A549 treated with DMSO at 1 μM for 4 hours (cell line): Measurements from ENCODE around the gene FEM1A. TPM values are rescaled to one million over a fixed set of nuclear protein-coding genes. Genes with fewer than 3 reads are reported as not detected.

Source experiments
- total RNA-seq: library from RNA; stranded (reverse); fragments of 200-300 nt; extraction: Qiagen RNA extraction; gene quantifications from 5 replicates; pipeline ENCODE4 v1.2.3, GENCODE V29; 2022; ENCODE audit warnings: low read depth

The FEM1A gene, protein sequence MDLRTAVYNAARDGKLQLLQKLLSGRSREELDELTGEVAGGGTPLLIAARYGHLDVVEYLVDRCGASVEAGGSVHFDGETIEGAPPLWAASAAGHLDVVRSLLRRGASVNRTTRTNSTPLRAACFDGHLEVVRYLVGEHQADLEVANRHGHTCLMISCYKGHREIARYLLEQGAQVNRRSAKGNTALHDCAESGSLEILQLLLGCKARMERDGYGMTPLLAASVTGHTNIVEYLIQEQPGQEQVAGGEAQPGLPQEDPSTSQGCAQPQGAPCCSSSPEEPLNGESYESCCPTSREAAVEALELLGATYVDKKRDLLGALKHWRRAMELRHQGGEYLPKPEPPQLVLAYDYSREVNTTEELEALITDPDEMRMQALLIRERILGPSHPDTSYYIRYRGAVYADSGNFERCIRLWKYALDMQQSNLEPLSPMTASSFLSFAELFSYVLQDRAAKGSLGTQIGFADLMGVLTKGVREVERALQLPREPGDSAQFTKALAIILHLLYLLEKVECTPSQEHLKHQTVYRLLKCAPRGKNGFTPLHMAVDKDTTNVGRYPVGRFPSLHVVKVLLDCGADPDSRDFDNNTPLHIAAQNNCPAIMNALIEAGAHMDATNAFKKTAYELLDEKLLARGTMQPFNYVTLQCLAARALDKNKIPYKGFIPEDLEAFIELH
- total RNA-seq, result 5.7 to 6.3 TPM (median 6.3 TPM) in 5 replicates

DNA sequence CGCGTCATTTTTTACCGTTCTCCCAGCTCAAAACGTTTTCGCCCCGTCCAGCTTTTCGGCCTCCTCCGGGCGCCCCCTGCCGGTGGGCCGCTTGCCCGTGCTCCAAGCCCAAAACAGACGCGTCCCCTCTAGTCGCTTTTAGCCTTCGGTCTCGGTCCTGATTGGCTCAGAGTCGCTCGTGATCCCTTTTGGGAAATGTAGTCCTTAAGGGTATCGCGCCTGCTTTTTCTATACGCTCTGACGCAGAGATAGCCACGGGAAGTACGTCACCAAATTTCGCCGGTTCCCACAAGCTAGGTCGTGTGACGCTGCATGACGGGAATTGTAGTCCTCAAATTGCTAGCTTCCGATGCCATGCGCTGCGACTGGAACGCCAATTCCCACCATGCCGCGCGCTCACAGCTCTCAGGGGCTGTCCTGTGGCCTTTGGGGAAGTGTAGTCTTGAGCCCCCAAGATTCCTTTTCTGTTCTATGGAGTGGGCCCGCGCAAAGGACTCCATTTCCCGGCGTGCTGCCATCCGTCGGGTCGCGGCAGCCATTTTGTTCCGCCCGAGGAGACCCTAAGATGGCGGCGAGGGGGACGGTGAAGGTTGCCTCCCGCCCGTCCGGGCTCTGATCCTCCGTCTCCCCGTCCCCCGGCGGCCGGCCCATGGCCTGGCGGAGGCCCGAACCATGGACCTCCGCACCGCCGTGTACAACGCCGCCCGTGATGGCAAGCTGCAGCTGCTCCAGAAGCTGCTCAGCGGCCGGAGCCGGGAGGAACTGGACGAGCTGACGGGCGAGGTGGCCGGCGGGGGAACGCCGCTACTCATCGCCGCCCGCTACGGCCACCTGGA is at the start of gene FEM1A:
Gene FEM1A, plus strand, starts transcription at position 552 of the 836 bp plus-strand sequence. Its CDS starts 121 bp downstream, at position 673.

DNA sequence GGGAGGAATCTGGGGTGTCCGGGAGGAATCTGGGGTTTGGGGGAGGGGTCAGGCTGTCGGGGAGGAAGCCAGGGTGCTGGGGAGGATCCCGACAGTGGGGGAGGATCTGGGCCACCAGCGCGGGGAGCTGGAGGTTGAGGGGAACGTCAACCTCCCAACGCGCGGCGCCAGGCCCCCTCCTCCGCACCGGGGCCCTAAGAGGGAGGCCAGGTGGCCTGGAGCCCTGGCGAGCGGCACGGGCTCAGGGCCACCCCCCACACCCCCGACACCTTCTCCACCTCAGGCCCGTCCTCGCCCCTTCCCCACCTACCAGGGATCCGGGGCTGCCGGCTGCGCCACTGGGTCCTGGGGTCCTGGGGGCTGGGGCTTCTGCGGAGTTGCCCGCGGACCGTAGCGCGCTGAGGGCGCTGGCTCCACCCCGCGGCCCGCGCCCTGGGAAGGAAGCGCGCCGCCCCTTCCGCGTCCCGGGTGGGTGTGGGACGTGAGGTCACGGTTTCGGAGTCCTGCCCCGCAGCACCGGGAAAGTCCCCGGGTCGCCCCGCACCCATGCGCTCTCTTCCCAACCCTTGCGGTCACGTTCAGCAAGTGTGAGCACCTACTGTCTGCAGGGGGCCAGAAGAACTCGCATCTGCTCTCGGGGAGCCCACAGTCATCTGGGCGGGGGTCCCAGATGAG is 39.9 kb downstream of the FEM1A start, which contains the start of gene TICAM1:
Gene TICAM1, minus strand, starts transcription at position 409 of the 675 bp plus-strand sequence. CDS start 13,335 bp downstream, outside the sequence.

Other genes starting within 250 kb of the FEM1A start
- 5.9 to 7.7 TPM (median 6.8 TPM) in 5 replicates for gene SEMA6B, start 232.1 kb upstream of the FEM1A start, total RNA-seq
- 3.4 to 5.2 TPM (median 4.6 TPM) in 5 replicates for gene TNFAIP8L1, start 152.2 kb upstream of the FEM1A start, total RNA-seq
- gene MYDGF, start 121.4 kb upstream of the FEM1A start, total RNA-seq, result 114 to 140 TPM (median 131 TPM) in 5 replicates
- 59.3 to 76.1 TPM (median 69.8 TPM) in 5 replicates for gene DPP9, start 67.9 kb upstream of the FEM1A start, total RNA-seq
- 7.8 to 9.1 TPM (median 8.0 TPM) in 5 replicates for gene TICAM1, start 40.0 kb downstream of the FEM1A start, total RNA-seq
- gene PLIN3, start 75.9 kb downstream of the FEM1A start, total RNA-seq, result 112 to 126 TPM (median 116 TPM) in 5 replicates
- gene ARRDC5, start 111.2 kb downstream of the FEM1A start, total RNA-seq, result not detected in 5 replicates
- 47.9 to 61.6 TPM (median 51.6 TPM) in 5 replicates for gene UHRF1, start 117.8 kb downstream of the FEM1A start, total RNA-seq
- 5.2 to 8.1 TPM (median 6.9 TPM) in 5 replicates for gene KDM4B, start 177.4 kb downstream of the FEM1A start, total RNA-seq